ENCODE results near the gene SDHAF3.
A peak's percentile ranks its signal among the peaks of the same experiment; 100 is the strongest.
"Not testable (repeated sequence)": the region's sequence is repeated elsewhere in the genome, so short reads cannot be mapped to it uniquely, and the experiment has no call there.

Gene SDHAF3

GRCh38 chr7:97126483-97127171, 9.1 kb downstream of the SDHAF3 start:
- DNase-seq = no peak

- no peak for DNase-seq
Measured at GRCh38 chr7:97128736-97129135, 11.2 kb downstream of the SDHAF3 start.

- no peak for DNase-seq
Measured at GRCh38 chr7:97130417-97131139, 13.1 kb downstream of the SDHAF3 start.

- DNase-seq = no peak
Measured at GRCh38 chr7:97133159-97133558, 15.7 kb downstream of the SDHAF3 start.

GRCh38 chr7:97138830-97139229, 21.3 kb downstream of the SDHAF3 start:
- no peak for DNase-seq

GRCh38 chr7:97145068-97145467, 27.6 kb downstream of the SDHAF3 start:
- peak; percentile 16 for DNase-seq

GRCh38 chr7:97149843-97150242, 32.3 kb downstream of the SDHAF3 start:
- no peak for DNase-seq

- DNase-seq = no peak
Measured at GRCh38 chr7:97155897-97156418, 38.5 kb downstream of the SDHAF3 start.

- not testable (repeated sequence) for DNase-seq
Measured at GRCh38 chr7:97159984-97160383, 42.5 kb downstream of the SDHAF3 start.

GRCh38 chr7:97161609-97162008, 44.1 kb downstream of the SDHAF3 start:
- DNase-seq = not testable (repeated sequence)

GRCh38 chr7:97166308-97166707, 48.8 kb downstream of the SDHAF3 start:
- no peak for DNase-seq

- peak; percentile 57 for DNase-seq
Measured at GRCh38 chr7:97167176-97167575, 49.7 kb downstream of the SDHAF3 start.

GRCh38 chr7:97167749-97168148, 50.3 kb downstream of the SDHAF3 start:
- DNase-seq = no peak

- DNase-seq = no peak
Measured at GRCh38 chr7:97174303-97174702, 56.8 kb downstream of the SDHAF3 start.

- peak; percentile 57 for DNase-seq
Measured at GRCh38 chr7:97179454-97180104, 62.1 kb downstream of the SDHAF3 start.

GRCh38 chr7:97187067-97187466, 69.6 kb downstream of the SDHAF3 start:
- DNase-seq = peak; percentile 16

GRCh38 chr7:97196174-97196573, 78.7 kb downstream of the SDHAF3 start:
- DNase-seq = not testable (repeated sequence)

GRCh38 chr7:97198596-97198995, 81.1 kb downstream of the SDHAF3 start:
- no peak for DNase-seq

GRCh38 chr7:97200018-97200417, 82.5 kb downstream of the SDHAF3 start:
- DNase-seq = no peak

- DNase-seq = no peak
Measured at GRCh38 chr7:97203957-97204356, 86.5 kb downstream of the SDHAF3 start.

GRCh38 chr7:97204821-97205220, 87.3 kb downstream of the SDHAF3 start:
- no peak for DNase-seq

GRCh38 chr7:97215556-97215955, 98.1 kb downstream of the SDHAF3 start:
- no peak for DNase-seq

GRCh38 chr7:97218767-97219166, 101.3 kb downstream of the SDHAF3 start:
- no peak for DNase-seq

GRCh38 chr7:97219237-97219636, 101.7 kb downstream of the SDHAF3 start:
- no peak for DNase-seq

Measured in activated CD4-positive, alpha-beta T cell treated with anti-CD3 and anti-CD28 coated beads, Interleukin-10, Interleukin-2, amounts not matched to agents 100 ng/mL and 50 ng/mL, durations not matched to agents 16 hours and 8 hours (primary cell).